GM03348 (cell line): ENCODE measurements around the gene ENKUR.
A peak's percentile ranks its signal among the peaks of the same experiment; 100 is the strongest.

ENCODE experiments used
- DNase-seq: peaks from one replicate; pipeline ENCODE4 v3.0.0; 2012; ENCODE audit warnings: low spot score

ENKUR gene

GRCh38 chr10:25015828-25016375 is at the start of gene ENKUR:
Gene ENKUR, minus strand, starts transcription at chr10:25016158. Its CDS starts 222 bp downstream, at chr10:25015936.
- peak; percentile 83 for DNase-seq

GRCh38 chr10:25064401-25064800 is 48.4 kb upstream of the ENKUR start:
- DNase-seq = no peak

- no peak for DNase-seq
Observed at GRCh38 chr10:25063644-25064043, 47.7 kb upstream of the ENKUR start.

- no peak for DNase-seq
Observed at GRCh38 chr10:25063157-25063556, 47.2 kb upstream of the ENKUR start.

GRCh38 chr10:25061711-25062449 is 45.9 kb upstream of the ENKUR start:
- DNase-seq = no peak

GRCh38 chr10:25061125-25061524 is 45.2 kb upstream of the ENKUR start:
- DNase-seq = no peak

- peak; percentile 89 for DNase-seq
Observed at GRCh38 chr10:25059990-25060389, 44.0 kb upstream of the ENKUR start.

GRCh38 chr10:25057886-25058285 is 41.9 kb upstream of the ENKUR start:
- no peak for DNase-seq

GRCh38 chr10:25056726-25057125 is 40.8 kb upstream of the ENKUR start:
- no peak for DNase-seq

GRCh38 chr10:25052012-25052411 is 36.1 kb upstream of the ENKUR start:
- no peak for DNase-seq

- no peak for DNase-seq
Observed at GRCh38 chr10:25050402-25050801, 34.4 kb upstream of the ENKUR start.

- no peak for DNase-seq
Observed at GRCh38 chr10:25049966-25050365, 34.0 kb upstream of the ENKUR start.

- no peak for DNase-seq
Observed at GRCh38 chr10:25048450-25048849, 32.5 kb upstream of the ENKUR start.

- peak; percentile 72 for DNase-seq
Observed at GRCh38 chr10:25047591-25048301, 31.8 kb upstream of the ENKUR start.

- no peak for DNase-seq
Observed at GRCh38 chr10:25047088-25047487, 31.1 kb upstream of the ENKUR start.

- no peak for DNase-seq
Observed at GRCh38 chr10:25046641-25047040, 30.7 kb upstream of the ENKUR start.

- no peak for DNase-seq
Observed at GRCh38 chr10:25039531-25039930, 23.6 kb upstream of the ENKUR start.

- DNase-seq = no peak
Observed at GRCh38 chr10:25038325-25038724, 22.4 kb upstream of the ENKUR start.

- DNase-seq = no peak
Observed at GRCh38 chr10:25036381-25036780, 20.4 kb upstream of the ENKUR start.

GRCh38 chr10:25029519-25029918 is 13.6 kb upstream of the ENKUR start:
- DNase-seq = no peak

GRCh38 chr10:25028711-25029110 is 12.8 kb upstream of the ENKUR start:
- peak; percentile 4 for DNase-seq

- DNase-seq = peak; percentile 40
Observed at GRCh38 chr10:25026463-25026862, 10.5 kb upstream of the ENKUR start.

- DNase-seq = no peak
Observed at GRCh38 chr10:25024528-25024927, 8.6 kb upstream of the ENKUR start.
